Right forelimb (tissue), 1 donor: ENCODE measurements around the gene VENTX.
A peak's percentile ranks its signal among the peaks of the same experiment; 100 is the strongest.

Experiments used
- DNase-seq: peaks from one replicate; pipeline ENCODE4 v3.0.0-alpha.2; 2018

VENTX gene

DNA sequence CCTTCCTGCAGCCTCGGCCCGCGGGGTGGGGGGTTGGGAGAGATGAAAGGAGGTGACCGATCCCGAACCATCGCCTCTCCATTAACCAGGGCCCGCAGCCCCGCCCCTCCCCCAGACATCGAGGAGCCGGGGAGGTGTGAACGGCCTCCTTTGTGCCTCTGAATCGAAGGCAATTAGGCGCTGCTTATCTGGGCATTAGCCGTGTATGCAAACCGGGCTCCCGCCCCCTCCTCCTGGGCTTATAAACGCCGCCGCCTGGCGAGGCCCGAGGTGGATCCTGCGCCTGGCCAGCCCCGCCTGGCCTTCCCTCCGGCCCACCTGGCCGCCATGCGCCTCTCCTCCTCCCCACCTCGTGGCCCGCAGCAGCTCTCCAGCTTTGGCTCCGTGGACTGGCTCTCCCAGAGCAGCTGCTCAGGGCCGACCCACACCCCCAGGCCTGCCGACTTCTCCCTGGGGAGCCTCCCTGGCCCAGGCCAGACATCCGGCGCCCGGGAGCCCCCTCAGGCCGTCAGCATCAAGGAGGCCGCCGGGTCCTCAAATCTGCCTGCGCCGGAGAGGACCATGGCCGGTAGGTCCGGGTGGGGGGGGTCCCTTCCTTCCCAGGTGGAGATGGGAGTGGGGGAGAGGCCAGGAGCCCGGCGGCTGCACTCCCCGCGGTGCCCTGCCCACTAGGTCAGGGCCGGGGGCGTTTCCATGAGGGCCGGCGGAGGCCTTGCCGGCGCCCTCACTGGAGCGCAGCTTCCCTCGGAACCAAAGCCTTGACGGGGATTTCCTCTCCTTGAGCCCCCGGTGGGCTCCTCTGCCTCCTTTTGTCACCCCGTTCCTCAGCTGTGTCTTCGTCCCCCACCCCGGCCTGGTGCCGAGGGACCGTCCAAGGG is at the start of gene VENTX:
Gene VENTX (plus strand): TSS at position 268 of the 878 bp plus-strand sequence. CDS start 60 bp downstream, at position 328.
- no peak for DNase-seq

GRCh38 chr10:133187906-133188681 is 49.6 kb upstream of the VENTX start:
- DNase-seq, result no peak

DNA sequence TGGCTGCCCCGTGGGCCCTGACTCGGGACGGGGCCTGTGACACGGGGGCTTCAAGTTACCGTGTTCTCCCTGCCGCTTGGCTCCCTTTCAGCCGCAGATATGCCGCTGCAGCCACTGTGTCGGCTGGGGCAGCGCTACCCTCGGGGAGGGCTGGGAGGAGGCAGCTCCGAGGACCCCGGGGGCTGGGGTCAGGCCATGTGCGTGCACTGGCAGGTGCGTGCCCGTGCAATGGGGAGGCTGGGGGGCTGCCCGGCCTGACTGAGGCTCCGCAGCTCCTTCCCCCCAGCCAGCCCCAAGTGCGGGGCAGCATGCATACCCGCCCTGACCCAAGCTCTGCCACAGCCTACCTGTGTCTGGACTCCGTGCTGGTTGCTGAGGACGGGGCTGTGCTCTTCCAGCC is 48.4 kb upstream of the VENTX start:
- DNase-seq, result no peak

DNA sequence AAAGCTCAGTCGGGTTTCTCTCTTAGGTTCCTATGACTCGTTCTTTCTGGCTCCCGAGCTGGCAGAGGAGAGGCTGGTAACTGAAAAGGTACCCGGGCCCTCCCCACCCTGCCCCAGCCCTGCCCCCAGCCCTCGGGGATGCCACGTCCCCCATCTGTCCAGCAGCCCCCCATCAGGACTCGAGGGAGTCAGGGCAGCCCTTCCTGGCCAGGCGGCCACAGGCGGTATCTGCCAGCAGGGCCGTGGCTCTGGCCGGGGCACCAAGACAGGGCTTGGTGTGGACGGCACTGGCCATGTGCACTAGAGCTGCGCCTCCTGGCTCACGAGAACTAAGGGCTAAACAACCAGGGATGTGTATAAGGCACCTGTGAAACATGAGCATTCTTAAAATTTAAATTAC is 47.9 kb upstream of the VENTX start:
- no peak for DNase-seq

DNA sequence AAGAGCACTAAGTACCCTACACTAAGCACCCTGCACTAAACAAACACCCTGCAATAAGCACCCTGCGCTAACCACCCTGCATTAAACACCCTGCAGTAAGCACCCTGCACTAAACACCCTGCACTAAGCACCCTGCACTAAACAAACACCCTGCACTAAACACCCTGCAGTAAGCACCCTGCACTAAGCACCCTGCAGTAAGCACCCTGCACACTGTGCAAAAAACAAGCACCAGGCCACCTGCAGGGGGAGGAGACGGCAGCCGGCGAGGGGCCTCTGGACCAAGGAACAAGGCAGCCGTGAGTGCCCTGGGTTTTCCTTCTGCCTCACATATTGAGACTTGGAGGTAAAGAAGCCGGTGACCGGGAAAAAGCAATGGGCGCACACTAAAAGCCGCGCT is 47.4 kb upstream of the VENTX start:
- DNase-seq, result no peak

GRCh38 chr10:133191651-133192050 is 46.0 kb upstream of the VENTX start:
- no peak for DNase-seq

DNA sequence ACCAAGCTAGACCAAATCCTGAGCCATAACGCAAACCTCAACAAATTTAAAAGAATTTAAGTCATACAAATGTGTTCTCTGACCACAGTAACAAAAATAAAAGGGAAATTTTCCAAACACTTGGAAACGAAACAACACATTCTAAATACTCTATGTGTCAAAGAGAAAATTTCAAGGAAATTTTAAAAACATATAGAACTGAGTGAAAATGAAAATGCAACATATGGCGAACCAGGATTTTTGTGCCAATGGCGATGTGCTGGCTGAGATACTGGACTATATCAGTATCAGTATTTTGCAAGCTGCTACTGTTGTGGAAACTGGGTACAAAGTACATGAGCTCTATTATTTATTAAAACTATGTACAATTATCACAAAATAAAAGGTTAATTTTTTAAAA is 43.5 kb upstream of the VENTX start:
- DNase-seq, result no peak

GRCh38 chr10:133195096-133195495 is 42.6 kb upstream of the VENTX start:
- no peak for DNase-seq

DNA sequence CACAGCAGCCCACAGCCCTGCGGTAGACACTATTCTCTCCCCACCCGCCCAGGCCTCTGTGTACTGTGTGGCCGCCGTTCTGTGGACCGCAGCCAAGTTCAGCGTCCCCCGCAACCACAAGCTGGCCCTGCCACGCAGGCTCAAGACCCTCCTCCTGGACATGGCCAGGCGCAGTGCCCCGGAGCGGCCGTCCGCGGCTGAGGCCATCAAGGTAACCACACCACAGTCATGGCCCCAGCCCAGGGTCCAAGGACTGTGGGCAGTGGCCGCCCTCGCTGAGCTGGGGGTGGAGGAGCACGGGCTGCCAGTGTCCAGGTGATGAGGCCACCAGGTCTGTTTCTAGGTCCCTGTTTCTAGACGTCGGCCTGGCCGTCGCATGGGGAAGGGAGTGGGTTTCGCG is 42.0 kb upstream of the VENTX start:
- no peak for DNase-seq

DNA sequence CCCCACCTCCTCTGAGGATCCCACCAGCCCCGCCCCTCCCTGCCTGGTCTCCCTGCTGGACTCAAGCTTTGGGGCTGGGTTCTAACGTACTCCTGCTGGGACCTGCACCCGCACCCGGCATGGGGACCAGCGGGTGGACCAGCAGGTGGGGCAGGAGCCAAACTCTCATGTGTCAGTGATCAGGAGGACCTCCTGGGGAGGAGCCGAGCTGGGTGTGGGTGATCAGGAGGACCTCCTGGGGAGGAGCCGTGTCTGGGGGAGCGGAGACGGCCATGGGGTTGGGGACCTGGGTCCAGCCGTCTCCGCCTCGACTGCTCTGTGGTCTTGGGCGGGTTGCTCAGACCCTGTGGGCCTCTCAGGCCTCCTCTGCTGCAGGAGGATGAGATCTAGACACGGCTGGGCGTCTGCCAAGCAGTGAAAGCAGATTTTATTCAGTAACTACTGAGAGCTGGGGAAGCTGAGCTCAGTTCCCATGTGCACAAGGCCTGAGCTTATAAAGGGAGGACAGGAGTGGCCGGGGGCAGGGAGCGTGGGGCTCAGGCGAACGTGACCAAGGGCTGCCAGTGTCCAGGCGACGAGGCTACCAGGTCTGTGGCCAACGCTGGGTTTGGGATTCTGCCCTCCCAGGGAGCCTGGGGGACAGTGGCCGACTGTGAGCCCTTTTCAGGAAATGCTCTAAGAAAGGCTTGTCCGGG is 41.3 kb upstream of the VENTX start:
- peak; percentile 51 for DNase-seq

DNA sequence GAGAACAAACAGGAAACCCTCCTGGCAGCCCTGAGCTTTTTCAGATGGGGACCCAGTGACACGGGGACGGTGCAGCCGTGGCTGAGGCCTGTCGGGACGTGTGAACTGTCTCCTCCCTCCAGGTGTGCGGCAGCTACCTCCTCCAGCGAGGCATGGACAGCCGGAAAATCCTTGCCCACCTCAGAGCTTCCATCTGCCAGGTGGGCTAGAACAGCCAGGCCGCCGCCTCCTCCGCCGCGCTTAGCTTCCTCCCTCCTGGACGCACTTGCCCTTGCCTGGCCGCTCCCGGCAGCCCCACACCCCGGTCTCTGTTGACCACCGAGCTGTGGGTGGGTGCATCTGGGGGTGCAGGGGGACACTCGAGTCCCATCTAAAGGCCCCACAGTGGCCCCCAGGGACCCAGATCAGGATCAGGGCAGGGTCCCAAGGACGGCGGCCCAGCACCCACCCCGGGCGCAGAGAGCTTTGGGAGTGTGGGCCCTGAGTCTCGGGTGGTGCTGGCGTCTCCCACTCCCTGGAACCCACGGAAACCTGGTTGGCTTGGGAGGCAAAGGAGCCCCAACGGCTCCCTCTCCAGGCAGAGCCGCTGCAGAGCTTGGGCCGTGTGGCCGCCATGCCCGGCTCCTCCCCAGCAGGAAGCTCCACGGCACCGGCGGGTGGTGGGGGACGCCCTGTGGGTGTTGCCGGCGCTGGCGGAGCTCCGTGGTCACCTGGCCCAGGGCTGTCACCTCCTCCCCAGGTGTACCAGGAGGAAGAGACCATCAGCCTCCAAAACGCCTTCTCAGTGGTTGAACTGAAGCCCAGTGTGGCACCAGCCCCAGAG is 40.5 kb upstream of the VENTX start:
- DNase-seq, result no peak

DNA sequence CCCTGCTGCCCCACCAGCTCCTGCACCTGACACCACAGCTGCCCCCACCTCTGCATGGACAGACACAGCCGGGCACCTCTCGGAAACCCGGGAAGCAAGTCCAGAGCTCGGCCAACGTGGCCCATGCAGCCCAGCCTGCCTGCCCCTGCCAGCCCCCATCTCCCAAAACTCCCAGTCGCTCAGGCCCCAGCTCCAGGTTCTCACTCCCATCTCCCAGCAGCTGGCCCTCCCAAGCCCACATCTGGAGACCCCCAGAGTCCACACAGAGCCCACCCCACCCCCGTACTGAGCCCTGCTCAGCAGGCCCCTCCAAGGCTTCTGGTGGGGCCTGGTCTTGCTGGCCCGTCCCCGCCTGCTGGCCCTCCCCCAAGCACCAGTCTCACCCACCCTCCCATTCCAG is 39.9 kb upstream of the VENTX start:
- DNase-seq, result no peak

DNA sequence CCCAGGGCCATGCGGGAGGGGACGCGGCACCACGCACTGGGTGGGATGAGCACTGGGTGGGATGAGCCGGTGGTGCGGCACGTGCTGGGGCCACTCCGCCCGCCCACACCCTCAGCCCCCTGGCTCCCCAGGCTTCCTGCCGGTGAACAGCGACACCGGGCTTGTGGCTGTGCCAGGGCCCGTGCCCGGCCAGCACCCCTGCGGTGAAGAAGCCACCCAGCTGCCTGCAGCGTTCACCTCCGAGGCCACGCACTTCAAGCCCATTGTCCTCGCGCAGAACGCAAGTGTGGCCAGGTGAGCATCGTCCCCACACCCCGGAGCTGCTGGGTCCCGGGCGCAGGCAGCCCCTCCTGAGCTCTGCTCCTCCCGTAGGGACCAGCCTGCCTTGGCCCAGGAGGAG is 39.4 kb upstream of the VENTX start:
- DNase-seq, result no peak

DNA sequence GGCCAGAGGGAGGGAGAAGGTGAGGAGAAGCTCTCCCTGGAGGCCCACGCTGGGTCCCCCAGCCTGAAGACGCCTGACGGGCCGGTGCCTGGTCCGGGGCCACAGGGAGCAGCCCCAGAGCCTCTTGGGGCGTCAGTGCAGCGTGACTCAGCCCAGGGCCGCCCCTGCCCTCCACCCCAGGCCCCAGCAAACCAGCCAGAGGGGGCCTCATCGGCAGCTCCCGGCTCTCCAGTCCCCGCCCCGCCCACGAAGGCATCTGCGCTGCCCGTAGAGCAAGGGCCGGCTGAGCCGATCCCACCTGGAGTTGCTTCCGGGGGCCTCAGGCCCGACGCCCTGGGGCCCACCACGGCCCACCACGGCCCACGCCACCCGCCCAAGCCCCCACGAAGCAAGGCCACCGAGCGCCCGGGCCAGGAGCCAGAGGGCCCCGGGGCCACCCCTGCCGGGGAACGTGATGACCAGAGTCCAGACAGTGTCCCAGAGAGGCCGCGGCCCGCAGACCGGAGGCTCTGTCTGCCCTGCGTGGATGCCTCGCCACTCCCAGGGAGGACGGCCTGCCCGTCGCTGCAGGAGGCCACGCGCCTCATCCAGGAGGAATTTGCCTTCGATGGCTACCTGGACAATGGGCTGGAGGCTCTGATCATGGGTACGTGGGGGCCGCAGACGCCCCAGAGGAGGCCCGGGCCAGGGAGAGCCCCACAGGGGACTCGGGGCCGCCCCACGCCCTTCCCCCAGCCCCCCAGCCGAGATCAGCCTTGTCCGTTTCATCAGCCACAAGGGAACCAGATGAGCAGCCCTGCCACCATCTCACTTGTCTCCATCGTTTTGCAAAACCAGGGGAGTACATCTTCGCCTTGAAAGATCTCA is 38.8 kb upstream of the VENTX start:
- DNase-seq, result no peak

DNA sequence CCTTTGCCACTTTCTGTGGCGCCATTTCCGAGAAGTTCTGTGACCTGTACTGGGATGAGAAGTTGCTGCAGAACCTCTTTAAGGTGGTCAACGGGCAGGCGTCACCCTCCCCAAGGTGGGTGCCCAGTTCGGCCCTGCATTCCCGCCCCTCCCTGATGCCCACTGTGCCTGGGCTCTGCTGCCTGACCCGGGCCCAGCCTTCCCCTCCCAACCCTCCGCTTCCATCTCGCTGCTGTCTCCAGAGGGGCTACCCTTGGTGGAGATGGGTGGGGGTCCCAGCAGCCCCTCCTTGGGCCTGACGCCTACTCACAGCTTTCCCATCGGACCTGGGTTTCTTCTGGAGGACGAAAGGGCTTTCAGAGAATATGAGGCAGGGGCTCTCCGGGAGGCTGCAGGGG is 38.2 kb upstream of the VENTX start:
- DNase-seq, result no peak

- DNase-seq, result no peak
These were observed 37.6 kb upstream of the VENTX start for GRCh38 chr10:133199992-133200611.

DNA sequence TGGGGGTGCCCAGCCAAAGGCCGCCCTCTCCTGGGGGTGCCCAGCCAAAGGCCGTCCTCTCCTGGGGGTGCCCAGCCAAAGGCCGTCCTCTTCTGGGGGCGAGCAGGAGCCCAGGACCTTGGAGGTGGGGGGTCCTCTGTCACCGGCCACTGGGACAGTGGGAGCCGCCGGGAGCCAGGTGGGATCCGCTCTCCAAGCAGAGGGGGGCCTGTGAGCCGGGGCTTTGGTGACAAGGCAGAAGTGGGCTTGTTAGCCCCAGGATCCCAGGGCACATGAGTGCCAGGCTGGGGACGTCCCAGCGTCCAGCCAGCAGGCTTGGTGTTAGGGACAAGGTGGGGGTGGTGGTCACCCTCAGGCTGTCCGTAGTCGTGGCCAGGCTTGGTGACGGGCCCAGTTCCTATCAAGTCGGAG is 37.0 kb upstream of the VENTX start:
- DNase-seq, result no peak

- DNase-seq, result no peak
These were observed 36.3 kb upstream of the VENTX start for GRCh38 chr10:133201151-133201947.

- no peak for DNase-seq
These were observed 35.5 kb upstream of the VENTX start for GRCh38 chr10:133201948-133202725.
